Activated CD4-positive, alpha-beta memory T cell treated with anti-CD3 and anti-CD28 coated beads for 36 hours (primary cell): ENCODE results near the gene UBASH3B. TPM values are rescaled to one million over a fixed set of nuclear protein-coding genes. Genes with fewer than 3 reads are reported as not detected.

Source experiments
- CTCF ChIA-PET: fragments of 350-600 bp; sonication (Branson Sonifier 250); formaldehyde crosslinking; loops from one replicate; lab custom pipeline; 2021; ENCODE audit warnings: antibody characterized with exemption, inconsistent platforms; lab: Charles Lee
- POLR2A ChIA-PET: fragments of 350-600 bp; sonication (Branson Sonifier 250); formaldehyde crosslinking; loops from one replicate; lab custom pipeline; 2021; ENCODE audit warnings: antibody characterized with exemption; lab: Charles Lee
- DNase-seq: peaks from one replicate; pipeline ENCODE4 v3.0.0-alpha.2; 2020
- H3K27ac Mint-ChIP-seq: one replicate; pipeline ENCODE4 v1.8.0; 2021; ENCODE audit warnings: mixed read lengths
- H3K27me3 Mint-ChIP-seq: one replicate; pipeline ENCODE4 v1.8.0; 2021; ENCODE audit warnings: mixed read lengths
- H3K36me3 Mint-ChIP-seq: one replicate; pipeline ENCODE4 v1.8.0; 2021; ENCODE audit warnings: mixed read lengths
- H3K4me1 Mint-ChIP-seq: one replicate; pipeline ENCODE4 v1.8.0; 2021; ENCODE audit warnings: low read depth, mixed read lengths
- H3K4me3 Mint-ChIP-seq: one replicate; pipeline ENCODE4 v1.8.0; 2021; ENCODE audit warnings: mild to moderate bottlenecking, mixed read lengths
- H3K9me3 Mint-ChIP-seq: one replicate; pipeline ENCODE4 v1.8.0; 2021; ENCODE audit warnings: mixed read lengths
- intact Hi-C: fragments of 100-400 bp; cut with micrococcal nuclease; formaldehyde crosslinking; loops from one replicate; pipeline ENCODE4 v1.15.1; 2023
- total RNA-seq, 2 experiments: library from RNA; stranded (reverse); gene quantifications; one replicate each; pipeline ENCODE4 v1.2.3, GENCODE V29; 2021

Gene UBASH3B
- total RNA-seq, 2 experiments from 2014 or later: 18.8 to 20.8 TPM

DNA sequence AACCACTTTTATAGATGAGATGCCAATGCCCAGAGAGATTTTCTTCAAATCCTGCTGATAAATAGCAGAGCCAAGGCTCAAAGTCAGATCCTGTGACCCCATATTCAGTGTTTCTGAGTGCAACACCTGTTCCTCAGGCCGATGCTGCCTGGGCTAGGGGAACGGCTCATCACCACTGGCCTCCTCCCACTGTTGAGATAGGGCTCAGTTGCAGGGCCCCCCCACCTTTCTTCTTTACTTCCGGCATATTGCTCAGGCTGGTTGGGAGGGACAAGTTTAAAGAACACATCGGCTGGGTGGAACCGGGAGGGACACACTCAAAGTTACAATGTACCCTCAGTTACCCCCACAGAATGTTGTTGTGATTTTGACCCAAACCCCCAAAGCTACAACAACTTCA lies 94.5 kb downstream of the UBASH3B start:
- Mint-ChIP-seq H3K4me3 (no peak overlapping the region), H3K27ac (no peak overlapping the region), H3K27me3 (no peaks in the 10 kb centered on the region), H3K4me1 (peaks cover 42% of the 10 kb centered on the region), H3K9me3 (no peaks in the 10 kb centered on the region), H3K36me3 (no peaks in the 10 kb centered on the region)
- intact Hi-C loops: no loop called here
- no peak for DNase-seq
- ChIA-PET POLR2A (no interaction called here), CTCF (interaction anchor here (1.0 to 14.3 kb wide), 3 partner anchors 92 to 170 kb away, joined by 5 to 136 read pairs (median 5); partner anchors contain the start of gene UBASH3B)

DNA sequence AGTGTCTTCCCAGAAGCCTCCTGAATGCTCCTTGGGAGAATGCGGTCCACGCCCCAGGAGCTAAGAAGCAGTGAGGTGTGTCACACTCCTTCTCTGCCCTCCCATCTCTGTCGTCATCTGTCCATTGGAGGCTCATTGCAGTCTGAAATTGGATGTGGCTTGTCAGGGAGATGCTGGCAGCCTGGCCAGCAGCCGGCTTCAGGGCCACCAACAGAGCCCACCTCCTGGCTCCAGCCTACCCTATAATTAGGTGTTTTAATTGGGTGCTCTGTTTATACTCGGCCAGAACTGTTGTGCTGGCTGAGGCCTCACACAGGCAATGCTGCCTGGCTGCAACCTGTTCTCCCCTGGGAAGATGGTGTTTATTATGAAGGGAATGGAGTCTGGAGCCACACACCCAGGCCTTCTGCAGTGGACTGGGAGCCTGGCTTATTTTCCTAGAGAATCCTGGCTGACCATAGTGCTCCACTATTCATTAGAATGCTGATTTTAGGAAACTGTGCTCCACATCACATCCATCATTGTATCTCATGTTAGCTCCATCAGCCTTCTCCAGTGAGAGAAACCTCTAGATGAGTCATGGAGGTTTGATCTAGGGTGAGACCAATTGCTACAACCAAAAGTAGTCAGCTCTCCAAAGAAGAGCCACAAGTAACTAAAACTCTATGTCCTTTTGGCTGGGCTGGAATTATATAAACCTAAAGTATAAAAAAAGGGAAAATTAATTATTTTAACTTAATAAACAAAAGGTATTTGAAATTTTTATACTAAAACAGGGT lies 96.0 kb downstream of the UBASH3B start:
- ChIA-PET POLR2A (interaction anchor here (1.2 kb wide), 1 partner anchor 96 kb away, joined by 3 read pairs; no protein-coding TSS in a partner anchor), CTCF (interaction anchor here (0.8 to 14.3 kb wide), 7 partner anchors 28 to 123 kb away, joined by 3 to 136 read pairs (median 3); partner anchors contain the start of gene UBASH3B)
- Mint-ChIP-seq H3K27ac (no peak overlapping the region), H3K9me3 (no peaks in the 10 kb centered on the region), H3K36me3 (no peaks in the 10 kb centered on the region), H3K4me1 (peaks cover 55% of the 10 kb centered on the region), H3K4me3 (no peak overlapping the region), H3K27me3 (no peaks in the 10 kb centered on the region)
- DNase-seq: no peak
- intact Hi-C loops: no loop called here

DNA sequence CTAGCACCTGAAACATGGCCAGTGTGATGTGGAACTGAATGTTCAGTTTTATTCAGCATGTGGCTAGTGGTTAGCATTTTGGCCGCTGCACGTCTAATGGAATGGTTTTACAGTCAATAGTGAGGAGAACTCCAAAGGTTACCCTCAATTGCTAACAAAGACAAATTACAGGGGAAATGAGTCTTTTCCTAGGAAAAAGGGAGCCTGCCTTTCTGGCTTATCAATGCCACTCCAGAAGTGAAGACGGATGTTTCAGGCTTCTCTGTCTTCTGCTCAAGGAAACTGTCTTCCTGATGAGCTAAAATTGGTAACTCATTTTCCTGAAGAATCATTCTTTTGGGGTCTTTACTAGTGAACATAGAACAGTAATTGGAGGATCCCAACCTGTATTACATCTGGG lies 98.5 kb downstream of the UBASH3B start:
- Mint-ChIP-seq H3K4me1 (peaks cover 56% of the 10 kb centered on the region), H3K27ac (no peak overlapping the region), H3K4me3 (no peak overlapping the region), H3K36me3 (no peaks in the 10 kb centered on the region), H3K9me3 (no peaks in the 10 kb centered on the region), H3K27me3 (no peaks in the 10 kb centered on the region)
- intact Hi-C loops: loop anchor here (1.0 kb wide), 3 partner anchors 99 to 174 kb away; partner anchors contain the start of gene UBASH3B
- DNase-seq: no peak
- ChIA-PET POLR2A (no interaction called here), CTCF (interaction anchor here (0.8 to 14.3 kb wide), 21 partner anchors 10 to 175 kb away, joined by 3 to 136 read pairs (median 11); partner anchors contain the start of gene UBASH3B)

DNA sequence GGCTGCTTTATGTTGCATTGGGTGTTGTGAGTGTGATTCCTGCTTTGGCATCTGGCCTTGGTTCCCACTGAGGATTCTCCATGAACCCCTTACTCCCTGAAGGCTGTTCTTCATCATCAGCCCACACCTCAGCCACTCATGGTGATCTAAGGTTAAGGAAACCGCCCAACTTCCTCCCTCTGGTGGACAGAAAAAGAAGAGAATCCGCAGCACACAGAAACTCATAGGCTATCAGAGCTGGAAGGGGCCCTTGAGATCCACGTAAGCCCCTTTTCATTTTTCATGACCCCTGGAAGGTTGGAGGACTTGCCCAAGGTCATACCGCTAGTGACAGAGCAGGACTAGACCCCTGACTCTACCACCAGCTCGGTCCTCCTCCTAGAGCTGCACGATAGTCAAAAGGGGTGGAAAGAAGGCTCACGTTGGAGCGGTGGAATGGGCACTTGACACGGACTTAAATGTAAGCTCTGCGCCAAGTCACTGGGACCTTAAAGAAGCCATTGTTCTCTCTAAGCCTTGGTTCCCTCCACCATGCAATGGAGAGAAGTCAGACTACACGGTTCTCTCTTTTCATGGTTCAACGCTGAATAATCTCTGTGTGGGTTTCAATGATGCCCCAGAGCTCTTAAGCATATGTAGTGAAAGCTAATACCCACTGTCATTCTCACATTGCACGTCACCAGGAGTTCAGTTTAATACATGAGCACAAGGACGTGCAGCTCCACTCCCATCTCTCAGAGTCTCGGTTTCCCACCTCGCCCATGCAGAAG lies 99.2 kb downstream of the UBASH3B start:
- ChIA-PET CTCF (interaction anchor here (0.6 to 14.3 kb wide), 32 partner anchors 9 to 937 kb away, joined by 3 to 136 read pairs (median 7); partner anchors contain the start of gene UBASH3B), POLR2A (interaction anchor here (0.9 kb wide), 1 partner anchor 99 kb away, joined by 3 read pairs; the partner anchor contains the start of gene UBASH3B)
- Mint-ChIP-seq H3K4me3 (no peak overlapping the region), H3K4me1 (peaks cover 51% of the 10 kb centered on the region), H3K9me3 (no peaks in the 10 kb centered on the region), H3K27ac (no peak overlapping the region), H3K36me3 (no peaks in the 10 kb centered on the region), H3K27me3 (no peaks in the 10 kb centered on the region)
- intact Hi-C loops: loop anchor here (1.0 kb wide), 3 partner anchors 99 to 174 kb away; partner anchors contain the start of gene UBASH3B
- peak; percentile 42 for DNase-seq

DNA sequence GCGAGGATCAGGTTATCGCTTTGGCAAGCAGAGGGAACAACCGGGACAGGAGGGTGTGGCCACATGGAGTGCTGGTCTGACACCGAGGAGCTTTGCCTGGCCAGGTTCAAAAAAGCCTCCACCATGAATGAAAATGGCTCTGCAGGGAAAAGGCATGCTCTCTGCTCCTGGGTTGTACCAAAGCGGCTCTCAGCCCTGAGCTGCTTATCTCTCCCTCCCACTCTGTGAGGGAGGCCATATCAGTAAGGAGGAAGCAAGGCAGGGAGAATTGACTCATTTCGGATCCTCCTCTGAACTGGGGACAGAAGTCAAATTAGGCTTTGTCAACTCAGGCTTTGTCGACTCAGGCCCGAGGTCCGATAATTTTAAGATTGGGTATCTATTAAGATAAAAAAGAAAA lies 99.9 kb downstream of the UBASH3B start:
- POLR2A ChIA-PET: interaction anchor here (0.9 kb wide), 1 partner anchor 100 kb away, joined by 3 read pairs; the partner anchor contains the start of gene UBASH3B
- Mint-ChIP-seq H3K4me1 (peaks cover 49% of the 10 kb centered on the region), H3K4me3 (no peak overlapping the region)

DNA sequence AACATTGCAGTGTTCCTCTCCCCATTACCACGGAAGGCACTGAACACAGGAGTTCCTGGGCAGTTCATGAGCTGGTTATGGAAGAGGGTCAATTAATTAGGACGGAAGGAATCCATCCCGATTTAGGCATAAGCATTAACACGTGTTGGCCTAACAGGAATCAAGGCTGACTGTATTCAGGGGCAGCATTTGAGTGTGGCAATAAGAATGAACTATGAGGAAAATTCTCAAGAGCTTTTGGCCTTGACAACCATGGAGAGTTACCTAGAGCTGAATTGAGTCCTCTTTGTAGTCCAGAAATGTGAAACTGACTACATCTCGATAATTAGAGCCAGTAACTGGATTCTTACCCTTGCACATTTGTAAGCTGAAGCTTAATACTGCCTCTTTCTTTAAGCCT lies 100.4 kb downstream of the UBASH3B start:
- Mint-ChIP-seq H3K27me3 (no peaks in the 10 kb centered on the region), H3K4me1 (peaks cover 49% of the 10 kb centered on the region), H3K4me3 (no peak overlapping the region), H3K36me3 (no peaks in the 10 kb centered on the region), H3K27ac (no peak overlapping the region), H3K9me3 (no peaks in the 10 kb centered on the region)
- POLR2A ChIA-PET: interaction anchor here (1.1 kb wide), 1 partner anchor 100 kb away, joined by 5 read pairs; the partner anchor contains the start of gene UBASH3B
- CTCF ChIA-PET: interaction anchor here (0.7 to 14.3 kb wide), 17 partner anchors 12 to 175 kb away, joined by 3 to 136 read pairs (median 11); partner anchors contain the start of gene UBASH3B
- intact Hi-C loops: loop anchor here (1.0 kb wide), 1 partner anchor 123 kb away; no protein-coding TSS in a partner anchor
- DNase-seq: no peak

More for the DNA sequence above, 99.9 kb downstream of the UBASH3B start:
- H3K27ac Mint-ChIP-seq: no peak overlapping the region
- H3K9me3 Mint-ChIP-seq: no peaks in the 10 kb centered on the region
- no peaks in the 10 kb centered on the region for H3K36me3 Mint-ChIP-seq
- intact Hi-C loops: no loop called here
- no peaks in the 10 kb centered on the region for H3K27me3 Mint-ChIP-seq
- DNase-seq: no peak
- CTCF ChIA-PET: interaction anchor here (0.6 to 14.3 kb wide), 27 partner anchors 8 to 936 kb away, joined by 3 to 136 read pairs (median 7); partner anchors contain the start of gene UBASH3B

DNA sequence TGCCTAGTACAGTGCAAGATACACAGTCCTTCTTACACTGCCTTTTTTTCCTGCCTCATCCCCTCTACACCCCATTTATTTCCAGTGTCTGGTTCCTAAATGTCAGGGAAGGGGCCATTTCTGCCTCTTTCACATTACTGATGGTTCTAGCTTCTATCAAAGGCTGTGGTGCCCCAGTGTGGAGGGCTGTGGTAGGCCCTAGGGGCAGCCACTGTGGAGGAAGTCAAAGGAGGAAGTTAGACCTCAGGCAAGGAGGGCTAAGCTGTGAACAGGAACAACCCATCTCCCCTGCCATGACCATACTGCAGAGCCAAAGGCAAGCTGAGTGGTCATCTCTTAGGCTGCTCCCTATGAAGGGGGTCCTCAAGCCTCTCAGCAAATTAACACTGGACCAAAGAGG lies 100.9 kb downstream of the UBASH3B start:
- Mint-ChIP-seq H3K4me3 (no peak overlapping the region), H3K9me3 (no peaks in the 10 kb centered on the region), H3K4me1 (peaks cover 47% of the 10 kb centered on the region), H3K27me3 (no peaks in the 10 kb centered on the region), H3K36me3 (no peaks in the 10 kb centered on the region), H3K27ac (no peak overlapping the region)
- ChIA-PET CTCF (interaction anchor here (0.7 to 14.3 kb wide), 17 partner anchors 9 to 176 kb away, joined by 3 to 136 read pairs (median 11); partner anchors contain the start of gene UBASH3B), POLR2A (interaction anchor here (1.1 kb wide), 1 partner anchor 101 kb away, joined by 5 read pairs; the partner anchor contains the start of gene UBASH3B)
- intact Hi-C loops: loop anchor here (1.0 kb wide), 1 partner anchor 123 kb away; no protein-coding TSS in a partner anchor
- peak; percentile 45 for DNase-seq

DNA sequence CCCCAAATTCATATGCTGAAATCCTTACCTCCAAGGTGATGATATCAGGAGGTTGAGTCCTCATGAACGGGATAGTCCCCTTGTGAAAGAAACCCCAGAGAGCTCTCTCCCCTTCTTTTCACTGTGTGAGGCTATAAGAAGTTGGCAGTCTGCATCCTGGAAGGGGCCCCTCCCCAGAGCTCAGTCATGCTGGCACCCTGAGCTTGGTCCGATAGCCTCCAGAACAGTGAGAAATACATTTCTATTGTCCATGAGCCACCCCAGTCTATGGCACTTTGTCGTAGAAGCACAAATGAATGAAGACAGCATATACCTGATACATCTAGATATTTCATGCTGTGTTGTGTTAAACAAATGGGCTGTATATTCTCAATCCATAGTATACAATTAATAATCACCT lies 101.7 kb downstream of the UBASH3B start:
- H3K9me3 Mint-ChIP-seq: no peaks in the 10 kb centered on the region
- H3K27ac Mint-ChIP-seq: no peak overlapping the region
- H3K4me1 Mint-ChIP-seq: peaks cover 41% of the 10 kb centered on the region
- H3K4me3 Mint-ChIP-seq: no peak overlapping the region
- DNase-seq: no peak
- intact Hi-C loops: no loop called here
- ChIA-PET POLR2A (no interaction called here), CTCF (interaction anchor here (0.9 to 14.3 kb wide), 6 partner anchors 10 to 179 kb away, joined by 3 to 136 read pairs (median 3); partner anchors contain the start of gene UBASH3B)
- H3K27me3 Mint-ChIP-seq: no peaks in the 10 kb centered on the region
- no peaks in the 10 kb centered on the region for H3K36me3 Mint-ChIP-seq

DNA sequence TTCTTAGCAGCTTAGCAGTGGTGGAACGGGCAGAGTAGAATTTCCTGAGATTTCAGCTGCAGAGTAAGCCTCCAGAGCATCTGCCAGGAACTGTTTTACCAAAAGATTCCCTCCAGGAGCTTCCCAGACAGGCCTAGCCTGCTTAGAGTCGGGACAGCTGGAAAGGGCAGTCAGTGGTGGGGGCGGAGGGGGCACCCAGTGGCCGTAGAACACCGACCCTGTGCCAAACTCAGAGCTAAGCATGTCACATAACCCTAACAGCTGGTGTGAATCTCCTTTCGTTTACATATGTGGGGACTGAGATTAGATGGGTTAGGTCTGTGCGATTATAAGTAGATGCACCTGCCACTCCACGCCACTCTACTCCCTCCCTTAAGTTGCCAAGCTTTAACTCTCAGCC lies 102.8 kb downstream of the UBASH3B start:
- Mint-ChIP-seq H3K4me3 (no peak overlapping the region), H3K27me3 (no peaks in the 10 kb centered on the region), H3K36me3 (no peaks in the 10 kb centered on the region), H3K27ac (no peak overlapping the region), H3K4me1 (peaks cover 38% of the 10 kb centered on the region), H3K9me3 (no peaks in the 10 kb centered on the region)
- ChIA-PET CTCF (interaction anchor here (0.5 to 1.6 kb wide), 12 partner anchors 12 to 1445 kb away, joined by 3 to 8 read pairs (median 4); partner anchors contain the start of gene UBASH3B), POLR2A (interaction anchor here (1.0 to 1.5 kb wide), 3 partner anchors 18 to 96 kb away, joined by 3 read pairs; no protein-coding TSS in a partner anchor)
- no peak for DNase-seq
- intact Hi-C loops: loop anchor here (2.0 kb wide), 1 partner anchor 20 kb away; no protein-coding TSS in a partner anchor

DNA sequence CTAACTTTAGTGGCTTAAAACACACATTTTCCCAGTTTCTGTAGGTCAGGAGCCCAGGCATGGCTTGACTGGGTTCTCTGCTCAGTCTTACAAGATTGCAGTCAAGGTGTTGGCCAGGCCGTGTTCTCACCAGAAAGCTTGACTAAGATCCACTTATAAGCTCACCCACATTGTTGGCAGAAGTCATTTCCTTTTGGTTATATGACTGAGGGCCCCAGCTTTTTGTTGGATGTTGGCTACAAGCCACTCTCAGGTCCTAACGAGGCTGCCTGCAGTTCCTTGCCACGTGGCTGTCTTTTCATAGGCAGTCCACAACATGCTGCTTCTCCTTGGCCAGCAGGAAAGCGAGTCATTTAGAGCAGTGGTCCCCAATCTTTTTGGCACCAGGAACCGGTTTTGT lies 103.5 kb downstream of the UBASH3B start:
- DNase-seq: peak; percentile 40
- no peak overlapping the region for H3K4me3 Mint-ChIP-seq
- intact Hi-C loops: loop anchor here (2.0 kb wide), 1 partner anchor 20 kb away; no protein-coding TSS in a partner anchor
- ChIA-PET POLR2A (interaction anchor here (0.5 to 1.5 kb wide), 5 partner anchors 12 to 95 kb away, joined by 3 read pairs; no protein-coding TSS in a partner anchor), CTCF (interaction anchor here (0.5 to 1.6 kb wide), 12 partner anchors 13 to 1445 kb away, joined by 3 to 8 read pairs (median 4); partner anchors contain the start of gene UBASH3B)
- no peak overlapping the region for H3K27ac Mint-ChIP-seq
- H3K4me1 Mint-ChIP-seq: peaks cover 39% of the 10 kb centered on the region
- H3K9me3 Mint-ChIP-seq: no peaks in the 10 kb centered on the region
- no peaks in the 10 kb centered on the region for H3K36me3 Mint-ChIP-seq
- H3K27me3 Mint-ChIP-seq: no peaks in the 10 kb centered on the region

DNA sequence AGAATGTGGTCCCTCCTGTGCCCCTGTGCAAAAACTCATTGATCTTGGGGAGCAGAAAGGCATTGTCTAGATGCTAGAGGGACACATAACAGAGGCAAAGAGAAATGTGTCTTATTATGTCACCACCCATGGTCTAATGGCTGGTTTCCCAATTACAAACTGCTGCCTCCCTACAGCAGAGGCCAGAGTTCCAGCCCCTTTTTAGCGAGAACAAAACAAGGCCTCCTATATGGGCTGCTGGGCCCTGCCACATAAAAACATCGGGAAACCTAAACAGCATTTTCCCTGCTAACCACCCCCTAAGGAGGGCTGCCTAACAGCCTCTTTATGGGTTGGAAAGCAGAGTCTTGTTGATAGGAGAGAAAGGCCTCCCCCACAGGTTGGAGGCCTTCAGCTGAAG lies 107.6 kb downstream of the UBASH3B start:
- no peaks in the 10 kb centered on the region for H3K36me3 Mint-ChIP-seq
- no peak for DNase-seq
- H3K27me3 Mint-ChIP-seq: no peaks in the 10 kb centered on the region
- ChIA-PET POLR2A (no interaction called here), CTCF (interaction anchor here (1.1 to 1.4 kb wide), 2 partner anchors 8 to 183 kb away, joined by 3 to 5 read pairs; no protein-coding TSS in a partner anchor)
- no peaks in the 10 kb centered on the region for H3K9me3 Mint-ChIP-seq
- H3K4me3 Mint-ChIP-seq: no peak overlapping the region
- intact Hi-C loops: no loop called here
- no peak overlapping the region for H3K27ac Mint-ChIP-seq
- peaks cover 20% of the 10 kb centered on the region for H3K4me1 Mint-ChIP-seq
